H1 (cell line): ENCODE measurements around the gene ARPC4. TPM values are rescaled to one million over a fixed set of nuclear protein-coding genes. Genes with fewer than 3 reads are reported as not detected.

Experiments
- CTCF ChIA-PET: fragments of 300-600 bp; sonication (Branson Sonifier 250); formaldehyde crosslinking; loops from one replicate; lab custom pipeline; 2021; ENCODE audit not compliant: partially characterized antibody; lab: Charles Lee
- POLR2A ChIA-PET: fragments of 300-600 bp; sonication (Branson Sonifier 250); formaldehyde crosslinking; loops from one replicate; lab custom pipeline; 2021; ENCODE audit warnings: inconsistent platforms; ENCODE audit not compliant: partially characterized antibody; lab: Charles Lee
- DNase-seq, 2 experiments: peaks; one replicate each; pipeline versions ENCODE4 v3.0.0 to v3.0.0-alpha.2; 2010 to 2022; ENCODE audit warnings: low spot score in 2 of 2, low read depth in 1 of 2, mixed read lengths in 1 of 2
- FAIRE-seq: peaks from 2 replicates; lab custom pipeline; 2011; peaks lifted over from hg19 to GRCh38; lab: Jason Lieb, UNC
- H2AFZ ChIP-seq: 2 replicates; pipeline ENCODE4 v1.8.1; 2012; ENCODE audit warnings: low read length, inconsistent platforms
- H2AK5ac ChIP-seq: 2 replicates; pipeline ENCODE4 v1.6.1; 2013; ENCODE audit warnings: low read depth, low read length
- H2BK120ac ChIP-seq: replicated peaks from 2 replicates; pipeline ENCODE3; 2013; ENCODE audit warnings: low read depth, low read length, inconsistent platforms
- H2BK12ac ChIP-seq: 2 replicates; pipeline ENCODE4 v1.6.1; 2013; ENCODE audit warnings: low read depth, low read length
- H2BK15ac ChIP-seq: 2 replicates; pipeline ENCODE4 v1.6.1; 2013; ENCODE audit warnings: low read length
- H2BK20ac ChIP-seq: 2 replicates; pipeline ENCODE4 v1.6.1; 2013; ENCODE audit warnings: low read length
- H2BK5ac ChIP-seq: 2 replicates; pipeline ENCODE4 v1.6.1; 2013; ENCODE audit warnings: low read depth, low read length
- H3K14ac ChIP-seq: 2 replicates; pipeline ENCODE4 v1.6.1; 2013; ENCODE audit warnings: inconsistent platforms; ENCODE audit not compliant: insufficient read length
- H3K18ac ChIP-seq: 2 replicates; pipeline ENCODE4 v1.6.1; 2013; ENCODE audit warnings: low read length; ENCODE audit errors: extremely low read depth
- H3K23ac ChIP-seq: 2 replicates; pipeline ENCODE4 v1.6.1; 2013; ENCODE audit warnings: inconsistent platforms; ENCODE audit not compliant: insufficient read length
- H3K23me2 ChIP-seq: 2 replicates; pipeline ENCODE4 v1.6.1; 2013; ENCODE audit warnings: low read depth, low read length
- H3K27ac ChIP-seq: 2 replicates; pipeline ENCODE4 v1.6.1; 2011; ENCODE audit warnings: low read depth, low read length, inconsistent platforms
- H3K27me3 ChIP-seq, 4 experiments: replicated peaks in 1 of 4; 1 replicate in 1 of 4; 2 replicates in 3 of 4; pipeline versions ENCODE4 v1.6.1 to v1.8.1; 2011 to 2013; ENCODE audit warnings: low read length in 3 of 4, mild to moderate bottlenecking in 3 of 4, inconsistent platforms in 2 of 4, mixed read lengths in 2 of 4, moderate library complexity in 1 of 4; ENCODE audit not compliant: control insufficient read depth in 3 of 4, insufficient read depth in 3 of 4; ENCODE audit errors: extremely low read depth in 1 of 4
- H3K36me3 ChIP-seq, 4 experiments: 2 replicates each; pipeline versions ENCODE4 v1.6.1 to v1.8.1; 2011 to 2013; ENCODE audit warnings: mild to moderate bottlenecking in 4 of 4, low read length in 3 of 4, moderate library complexity in 2 of 4, control low read depth in 1 of 4, inconsistent platforms in 1 of 4; ENCODE audit not compliant: insufficient read depth in 4 of 4, control insufficient read depth in 2 of 4
- H3K4ac ChIP-seq: replicated peaks from 2 replicates; pipeline ENCODE3; 2013; ENCODE audit warnings: low read length, low read depth, mixed read lengths, inconsistent platforms; ENCODE audit not compliant: insufficient read length
- H3K4me1 ChIP-seq, 4 experiments: replicated peaks in 1 of 4; 1 replicate in 1 of 4; 2 replicates in 3 of 4; pipeline versions ENCODE4 v1.6.1 to v1.8.1; 2011 to 2013; ENCODE audit warnings: low read length in 3 of 4, inconsistent platforms in 2 of 4, mixed read lengths in 1 of 4; ENCODE audit not compliant: insufficient read depth in 4 of 4, control insufficient read depth in 3 of 4
- H3K4me2 ChIP-seq, 2 experiments: 2 replicates each; pipeline versions ENCODE4 v1.6.1 to v1.8.1; 2011 to 2013; ENCODE audit warnings: low read depth in 2 of 2, low read length in 2 of 2, control low read depth in 1 of 2, inconsistent platforms in 1 of 2, mild to moderate bottlenecking in 1 of 2; ENCODE audit not compliant: insufficient read depth in 1 of 2
- H3K4me3 ChIP-seq, 4 experiments: fragments of 200-600, 300-600 bp in 1 of 4; sonication (generic), shearing (Covaris generic), sonication (Bioruptor Twin) in 1 of 4; 2 replicates each; pipeline versions ENCODE4 v1.5.1 to v1.8.1; 2011 to 2016; ENCODE audit warnings: low read length in 4 of 4, low read depth in 3 of 4, control low read depth in 2 of 4, inconsistent platforms in 2 of 4, mild to moderate bottlenecking in 2 of 4, mixed read lengths in 1 of 4, moderate library complexity in 1 of 4; ENCODE audit not compliant: insufficient read depth in 2 of 4; ENCODE audit errors: extremely low read depth in 1 of 4
- H3K56ac ChIP-seq: replicated peaks from 2 replicates; pipeline ENCODE3; 2013; ENCODE audit warnings: low read depth, mild to moderate bottlenecking, mixed read lengths, low read length, inconsistent platforms; ENCODE audit not compliant: insufficient read length
- H3K79me1 ChIP-seq: 2 replicates; pipeline ENCODE4 v1.6.1; 2013; ENCODE audit warnings: low read depth, low read length, control low read depth
- H3K79me2 ChIP-seq, 2 experiments: 2 replicates each; pipeline versions ENCODE4 v1.6.1 to v1.8.1; 2012 to 2013; ENCODE audit warnings: low read length in 2 of 2, mild to moderate bottlenecking in 2 of 2, inconsistent platforms in 1 of 2; ENCODE audit not compliant: insufficient read depth in 2 of 2, control insufficient read depth in 1 of 2
- H3K9ac ChIP-seq, 4 experiments: replicated peaks in 1 of 4; 1 replicate in 1 of 4; 2 replicates in 3 of 4; pipeline versions ENCODE4 v1.6.1 to v1.8.1; 2011 to 2013; ENCODE audit warnings: low read depth in 3 of 4, low read length in 3 of 4, control low read depth in 2 of 4, mild to moderate bottlenecking in 2 of 4, moderate library complexity in 2 of 4, inconsistent platforms in 1 of 4; ENCODE audit errors: extremely low read depth in 1 of 4
- H3K9me3 ChIP-seq, 2 experiments: 2 replicates each; pipeline versions ENCODE4 v1.6.1 to v1.8.1; 2012 to 2013; ENCODE audit warnings: mild to moderate bottlenecking in 2 of 2, moderate library complexity in 2 of 2, control low read depth in 1 of 2, inconsistent platforms in 1 of 2, low read depth in 1 of 2, low read length in 1 of 2, mixed read lengths in 1 of 2; ENCODE audit not compliant: insufficient read depth in 2 of 2
- H4K20me1 ChIP-seq, 2 experiments: replicated peaks in 1 of 2; 2 replicates each; pipeline versions ENCODE3 to v1.8.1; 2011 to 2013; ENCODE audit warnings: inconsistent platforms in 2 of 2, low read length in 2 of 2, mild to moderate bottlenecking in 1 of 2; ENCODE audit not compliant: insufficient read depth in 2 of 2, control insufficient read depth in 1 of 2
- H4K5ac ChIP-seq: 2 replicates; pipeline ENCODE4 v1.6.1; 2013; ENCODE audit warnings: low read length, low read depth, mixed read lengths, inconsistent platforms; ENCODE audit not compliant: insufficient read length
- H4K8ac ChIP-seq: 2 replicates; pipeline ENCODE4 v1.8.0; 2013; ENCODE audit warnings: mild to moderate bottlenecking, moderate library complexity, low read length, inconsistent platforms; ENCODE audit not compliant: insufficient read depth; ENCODE audit errors: extremely low read depth
- H4K91ac ChIP-seq: replicated peaks from 2 replicates; pipeline ENCODE3; 2013; ENCODE audit warnings: low read length, mixed read lengths, inconsistent platforms; ENCODE audit not compliant: insufficient read length
- CHD1 ChIP-seq: IDR thresholded peaks from 2 replicates; pipeline ENCODE4 v1.6.1; 2012; ENCODE audit warnings: low read depth, low read length, improper control_type of control experiment
- GABPA ChIP-seq: IDR thresholded peaks from 2 replicates; pipeline ENCODE4 v1.6.1; 2011; ENCODE audit warnings: mild to moderate bottlenecking, low read length, moderate library complexity, borderline replicate concordance; ENCODE audit not compliant: insufficient read depth
- HDAC6 ChIP-seq: IDR thresholded peaks from one replicate; pipeline ENCODE4 v1.7.1; 2012; ENCODE audit warnings: low read depth, mild to moderate bottlenecking, inconsistent platforms, low read length, moderate library complexity
- JUN ChIP-seq: IDR thresholded peaks from 2 replicates; pipeline ENCODE4 v1.6.1; 2011; ENCODE audit warnings: low read depth, mild to moderate bottlenecking, improper control_type of control experiment, low read length
- KDM1A ChIP-seq: fragments of 200-600, 300-600 bp; sonication (generic); IDR thresholded peaks from 2 replicates; pipeline ENCODE4 v1.7.1; 2016; ENCODE audit warnings: mild to moderate bottlenecking, low read length, borderline replicate concordance
- MAFK ChIP-seq: IDR thresholded peaks from 2 replicates; pipeline ENCODE4 v1.6.1; 2012; ENCODE audit warnings: low read depth, mild to moderate bottlenecking, improper control_type of control experiment, low read length
- PHF8 ChIP-seq: fragments of 200-600 bp; sonication (generic); conservative IDR thresholded peaks from 2 replicates; pipeline ENCODE4 v1.7.1; 2012; ENCODE audit warnings: low read depth, mild to moderate bottlenecking, inconsistent platforms, low read length, moderate library complexity
- POLR2A ChIP-seq, 2 experiments: IDR thresholded peaks; 1 replicate in 1 of 2; 2 replicates in 1 of 2; pipeline ENCODE4 v1.6.1; 2011; ENCODE audit warnings: low read depth in 2 of 2, low read length in 2 of 2, mild to moderate bottlenecking in 2 of 2; ENCODE audit errors: control extremely low read depth in 1 of 2
- RAD21 ChIP-seq, 2 experiments: IDR thresholded peaks in 1 of 2; conservative IDR thresholded peaks in 1 of 2; 2 replicates each; pipeline ENCODE4 v1.6.1; 2011; ENCODE audit warnings: low read depth in 2 of 2, low read length in 2 of 2, improper control_type of control experiment in 1 of 2, inconsistent platforms in 1 of 2, mild to moderate bottlenecking in 1 of 2, moderate library complexity in 1 of 2
- WGBS, 2 experiments: shearing (Covaris generic) in 1 of 2; methylation state at CpG; one replicate each; pipeline versions ENCODE4 v1.1.6 to v1.1.7; 2013 to 2015; ENCODE audit warnings: low lambda C conversion rate in 2 of 2, mixed read lengths in 2 of 2, inconsistent platforms in 1 of 2, low coverage in 1 of 2, missing lambda C conversion rate in 1 of 2; ENCODE audit not compliant: insufficient replicate concordance in 2 of 2, insufficient coverage in 1 of 2, insufficient read length in 1 of 2; ENCODE audit errors: extremely low coverage in 1 of 2, missing lambda C conversion rate in 1 of 2; 5-methylcytosine and 5-hydroxymethylcytosine counted together
- polyA plus RNA-seq, 7 experiments: library from polyadenylated mRNA; depleted of rRNA in 3 of 7; stranded (reverse) in 5 of 7; unstranded in 2 of 7; fragments of >200 nt in 5 of 7; fragments of 200-250 nt in 2 of 7; gene quantifications; 1 replicate in 5 of 7; 2 replicates in 1 of 7; 4 replicates in 1 of 7; pipeline versions ENCODE4 v1.2.1 to v1.2.3, GENCODE V29; 2011 to 2013; ENCODE audit warnings: missing spikeins in 2 of 7, mixed read lengths in 2 of 7
- total RNA-seq: library from RNA; stranded (reverse); fragmentation: NEBNext Ultra II Directional; extraction: Animal tissue kit (Norgen Biotek cat#: 25700); gene quantifications from 2 replicates; pipeline ENCODE4 v1.2.1, GENCODE V29; 2021
- TF ChIP-seq, protein P1 (sequence below): IDR thresholded peaks from 2 replicates; pipeline ENCODE4 v1.6.1; 2011; ENCODE audit warnings: low read length, improper control_type of control experiment
- TF ChIP-seq, protein P2 (sequence below): IDR thresholded peaks from 2 replicates; pipeline ENCODE4 v1.6.1; 2012; ENCODE audit warnings: inconsistent platforms

ARPC4 gene
- total and polyA plus RNA-seq, 2 of the 8 experiments (the other 6 are each of a cell fraction or from before 2014, with no cell fraction given), result 138 to 154 TPM

DNA sequence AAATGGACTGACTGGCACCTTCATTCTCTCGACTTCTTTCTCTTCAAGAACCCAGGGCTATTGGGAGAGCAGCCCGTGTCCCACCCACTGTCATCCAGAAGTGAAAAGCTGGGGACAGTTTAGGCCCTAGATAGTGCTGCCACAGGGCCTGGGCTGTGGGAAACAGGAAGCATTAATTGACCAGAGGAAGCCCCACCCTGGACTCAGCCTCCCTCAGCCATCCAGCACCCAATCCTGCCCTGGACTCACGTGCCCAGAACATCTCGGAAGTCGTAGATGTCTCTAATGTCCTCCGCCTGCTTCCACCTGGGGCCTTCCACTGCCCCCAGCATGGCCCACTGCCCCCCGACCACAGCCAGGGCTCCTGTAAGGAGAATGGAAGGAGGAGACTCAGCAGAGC is 25.5 kb upstream of the ARPC4 start:
- Histone ChIP-seq H3K4ac (no peak overlapping the region), H3K14ac (no peak overlapping the region), H3K27ac (no peak overlapping the region), H2AK5ac (no peak overlapping the region), H3K9me3 (no peaks in the 10 kb centered on the region), H3K23me2 (peaks cover 7% of the 10 kb centered on the region), H3K4me1 (peaks cover 0 to 10% (median 2%) of the 10 kb centered on the region in 4 experiments; a peak in 1 of 7 replicates), H3K79me1 (no peaks in the 10 kb centered on the region), H2BK20ac (no peak overlapping the region), H3K79me2 (no peaks in the 10 kb centered on the region), H2BK5ac (no peak overlapping the region), H2BK120ac (no peak overlapping the region), H3K23ac (no peak overlapping the region), H3K36me3 (no peaks in the 10 kb centered on the region; a peak in 2 of 8 replicates), H3K9ac (no peak overlapping the region), H4K8ac (no peak overlapping the region), H3K4me3 (no peak overlapping the region), H3K4me2 (no peak overlapping the region), H3K18ac (no peak overlapping the region), H3K56ac (no peak overlapping the region), H3K27me3 (peaks cover 1 to 24% (median 19%) of the 10 kb centered on the region in 4 experiments; a peak in 5 of 7 replicates), H4K5ac (no peak overlapping the region), H2BK15ac (no peak overlapping the region), H2BK12ac (no peak overlapping the region), H4K20me1 (peaks cover 0 to 7% of the 10 kb centered on the region in 2 experiments), H2AFZ (no peak overlapping the region), H4K91ac (no peak overlapping the region)
- CTCF ChIA-PET, result interaction anchor here (0.6 kb wide), 1 partner anchor 487 kb away, joined by 3 read pairs; no protein-coding TSS in a partner anchor
- DNase-seq, result no peak
- TF ChIP-seq KDM1A (no peak), MAFK (no peak), JUN (no peak), PHF8 (no peak), RAD21 (IDR thresholded peaks at IDR 0.05 in 1 of 2, conservative IDR thresholded peaks at IDR 0.05 in 1 of 2; ENCODE audit: low read depth in 2 of 2, low read length in 2 of 2) (no peak), CHD1 (no peak), HDAC6 (no peak), GABPA (no peak), POLR2A (IDR thresholded peaks at IDR 0.05; ENCODE audit: control extremely low read depth in 1 of 2, low read depth in 2 of 2, low read length in 2 of 2) (no peak)
- TF ChIP-seq, protein P1, sequence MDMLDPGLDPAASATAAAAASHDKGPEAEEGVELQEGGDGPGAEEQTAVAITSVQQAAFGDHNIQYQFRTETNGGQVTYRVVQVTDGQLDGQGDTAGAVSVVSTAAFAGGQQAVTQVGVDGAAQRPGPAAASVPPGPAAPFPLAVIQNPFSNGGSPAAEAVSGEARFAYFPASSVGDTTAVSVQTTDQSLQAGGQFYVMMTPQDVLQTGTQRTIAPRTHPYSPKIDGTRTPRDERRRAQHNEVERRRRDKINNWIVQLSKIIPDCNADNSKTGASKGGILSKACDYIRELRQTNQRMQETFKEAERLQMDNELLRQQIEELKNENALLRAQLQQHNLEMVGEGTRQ, result no peak
- TF ChIP-seq, protein P2, sequence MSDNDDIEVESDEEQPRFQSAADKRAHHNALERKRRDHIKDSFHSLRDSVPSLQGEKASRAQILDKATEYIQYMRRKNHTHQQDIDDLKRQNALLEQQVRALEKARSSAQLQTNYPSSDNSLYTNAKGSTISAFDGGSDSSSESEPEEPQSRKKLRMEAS, result no peak
- FAIRE-seq, result no peak
- POLR2A ChIA-PET, result interaction anchor here (1.1 to 5.2 kb wide), 2 partner anchors 11 to 16 kb away, joined by 4 to 43 read pairs; partner anchors contain the start of gene OGG1
- WGBS, 2 experiments, result 81% methylated on average over 7 of the region's 7 CpGs; no CpG with 5 or more reads in 1 of the 2 experiments
